Astrocyte (in vitro differentiated cells and primary cell): Measurements from ENCODE around the gene APMAP. TPM values are rescaled to one million over a fixed set of nuclear protein-coding genes. Genes with fewer than 3 reads are reported as not detected.

Experiments
- total RNA-seq: library from RNA; stranded (reverse); gene quantifications from 2 replicates; pipeline ENCODE4 v1.2.1, GENCODE V29; 2021

APMAP gene
- total RNA-seq, 1 donor from 2014 or later = 110 TPM

Other genes with a start within 250 kb of the APMAP start
- 0.25 TPM in 1 of 2 replicates, not detected in the other for gene CST7, start 43.5 kb downstream of the APMAP start, total RNA-seq
- 0.24 and 0.27 TPM in 2 replicates for gene ACSS1, start 65.4 kb upstream of the APMAP start, total RNA-seq
- not detected in 2 replicates for gene VSX1, start 89.4 kb upstream of the APMAP start, total RNA-seq
- 50.7 and 57.8 TPM in 2 replicates for gene ENTPD6, start 203.0 kb upstream of the APMAP start, total RNA-seq